IgD-negative memory B cell (primary cell): ENCODE data around the gene BUD13. TPM values are rescaled to one million over a fixed set of nuclear protein-coding genes. Genes with fewer than 3 reads are reported as not detected.
A peak's percentile ranks its signal among the peaks of the same experiment; 100 is the strongest.

Experiments
- H3K27ac Mint-ChIP-seq, 3 donors: one replicate each; pipeline ENCODE4 v1.8.0; 2020 to 2022; ENCODE audit warnings: mild to moderate bottlenecking in 3 of 3, mixed read lengths in 3 of 3, moderate library complexity in 1 of 3
- H3K27me3 Mint-ChIP-seq: one replicate; pipeline ENCODE4 v1.8.0; 2021; ENCODE audit warnings: mixed read lengths
- H3K36me3 Mint-ChIP-seq: one replicate; pipeline ENCODE4 v1.8.0; 2020; ENCODE audit warnings: mild to moderate bottlenecking, mixed read lengths
- H3K4me1 Mint-ChIP-seq, 3 donors: one replicate each; pipeline ENCODE4 v1.8.0; 2020 to 2022; ENCODE audit warnings: mixed read lengths in 3 of 3, mild to moderate bottlenecking in 1 of 3
- H3K4me3 Mint-ChIP-seq, 4 donors: one replicate each; pipeline ENCODE4 v1.8.0; 2020 to 2022; ENCODE audit warnings: mild to moderate bottlenecking in 4 of 4, mixed read lengths in 4 of 4, moderate library complexity in 3 of 4
- H3K9me3 Mint-ChIP-seq, 3 donors: one replicate each; pipeline ENCODE4 v1.8.0; 2020 to 2021; ENCODE audit warnings: mixed read lengths in 3 of 3, mild to moderate bottlenecking in 1 of 3
- polyA plus RNA-seq: library from polyadenylated mRNA; unstranded; fragments of 300-500 nt; fragmentation: Illumina TruSeq; gene quantifications from one replicate; pipeline ENCODE4 v1.2.3, GENCODE V29; 2021

The BUD13 gene
- polyA plus RNA-seq, 1 donor from 2014 or later, result 16.5 TPM

- Mint-ChIP-seq H3K27me3 (peaks cover 8% of the 10 kb centered on the region), H3K27ac (no peak overlapping the region), H3K4me3 (no peak overlapping the region), H3K36me3 (no peaks in the 10 kb centered on the region), H3K4me1 (no peaks in the 10 kb centered on the region), H3K9me3 (peaks cover 0 to 2% (median 0%) of the 10 kb centered on the region in 3 donors)
Observed at GRCh38 chr11:116725434-116726221, 47.2 kb downstream of the BUD13 start.

GRCh38 chr11:116724813-116725212 lies 48.0 kb downstream of the BUD13 start:
- Mint-ChIP-seq H3K4me3 (no peak overlapping the region), H3K27ac (peak overlapping the region in 1 of 3 donors; percentile 86), H3K27me3 (peaks cover 8% of the 10 kb centered on the region), H3K4me1 (no peaks in the 10 kb centered on the region), H3K9me3 (peaks cover 0 to 2% (median 0%) of the 10 kb centered on the region in 3 donors), H3K36me3 (no peaks in the 10 kb centered on the region)

GRCh38 chr11:116723511-116723910 lies 49.3 kb downstream of the BUD13 start:
- H3K27me3 Mint-ChIP-seq, result peaks cover 5% of the 10 kb centered on the region
- H3K4me1 Mint-ChIP-seq, result no peaks in the 10 kb centered on the region
- H3K9me3 Mint-ChIP-seq, result peaks cover 0 to 2% (median 0%) of the 10 kb centered on the region in 3 donors
- H3K27ac Mint-ChIP-seq, result no peak overlapping the region
- H3K4me3 Mint-ChIP-seq, result no peak overlapping the region
- H3K36me3 Mint-ChIP-seq, result no peaks in the 10 kb centered on the region

GRCh38 chr11:116721988-116722387 lies 50.8 kb downstream of the BUD13 start:
- H3K4me3 Mint-ChIP-seq, result no peak overlapping the region
- peaks cover 0 to 2% (median 0%) of the 10 kb centered on the region in 3 donors for H3K9me3 Mint-ChIP-seq
- H3K27ac Mint-ChIP-seq, result no peak overlapping the region
- H3K36me3 Mint-ChIP-seq, result no peaks in the 10 kb centered on the region
- H3K4me1 Mint-ChIP-seq, result no peaks in the 10 kb centered on the region
- peaks cover 5% of the 10 kb centered on the region for H3K27me3 Mint-ChIP-seq

GRCh38 chr11:116720895-116721294 lies 51.9 kb downstream of the BUD13 start:
- Mint-ChIP-seq H3K27me3 (peaks cover 5% of the 10 kb centered on the region), H3K4me3 (no peak overlapping the region), H3K36me3 (peaks cover 3% of the 10 kb centered on the region), H3K4me1 (no peaks in the 10 kb centered on the region), H3K27ac (no peak overlapping the region), H3K9me3 (peaks cover 0 to 2% (median 0%) of the 10 kb centered on the region in 3 donors)

- no peaks in the 10 kb centered on the region for H3K4me1 Mint-ChIP-seq
Observed at GRCh38 chr11:116718955-116719501, 53.8 kb downstream of the BUD13 start.

GRCh38 chr11:116716621-116717020 lies 56.2 kb downstream of the BUD13 start:
- Mint-ChIP-seq H3K27ac (no peak overlapping the region), H3K36me3 (peaks cover 3% of the 10 kb centered on the region), H3K4me1 (peaks cover 0 to 1% (median 0%) of the 10 kb centered on the region in 3 donors), H3K27me3 (peaks cover 2% of the 10 kb centered on the region), H3K9me3 (no peaks in the 10 kb centered on the region), H3K4me3 (no peak overlapping the region)

More at GRCh38 chr11:116718955-116719501, 53.8 kb downstream of the BUD13 start:
- Mint-ChIP-seq H3K27ac (no peak overlapping the region), H3K27me3 (peaks cover 5% of the 10 kb centered on the region), H3K9me3 (peaks cover 0 to 2% (median 0%) of the 10 kb centered on the region in 3 donors), H3K36me3 (peaks cover 3% of the 10 kb centered on the region), H3K4me3 (no peak overlapping the region)

- Mint-ChIP-seq H3K4me1 (peaks cover 0 to 1% (median 0%) of the 10 kb centered on the region in 3 donors), H3K27ac (no peak overlapping the region), H3K4me3 (no peak overlapping the region), H3K27me3 (peaks cover 4% of the 10 kb centered on the region), H3K9me3 (no peaks in the 10 kb centered on the region), H3K36me3 (peaks cover 3% of the 10 kb centered on the region)
Observed at GRCh38 chr11:116715383-116715782, 57.4 kb downstream of the BUD13 start.

- Mint-ChIP-seq H3K27me3 (peaks cover 4% of the 10 kb centered on the region), H3K4me3 (no peak overlapping the region), H3K9me3 (no peaks in the 10 kb centered on the region), H3K36me3 (peaks cover 3% of the 10 kb centered on the region), H3K27ac (no peak overlapping the region), H3K4me1 (peaks cover 0 to 1% (median 0%) of the 10 kb centered on the region in 3 donors)
Observed at GRCh38 chr11:116714902-116715301, 57.9 kb downstream of the BUD13 start.

- Mint-ChIP-seq H3K9me3 (no peaks in the 10 kb centered on the region), H3K36me3 (peaks cover 3% of the 10 kb centered on the region), H3K4me3 (no peak overlapping the region), H3K27ac (no peak overlapping the region), H3K4me1 (peaks cover 0 to 1% (median 0%) of the 10 kb centered on the region in 3 donors), H3K27me3 (peaks cover 6% of the 10 kb centered on the region)
Observed at GRCh38 chr11:116712428-116712827, 60.4 kb downstream of the BUD13 start.

- Mint-ChIP-seq H3K27ac (no peak overlapping the region), H3K4me1 (peaks cover 0 to 1% (median 0%) of the 10 kb centered on the region in 3 donors), H3K27me3 (peaks cover 11% of the 10 kb centered on the region), H3K36me3 (no peaks in the 10 kb centered on the region), H3K9me3 (no peaks in the 10 kb centered on the region), H3K4me3 (no peak overlapping the region)
Observed at GRCh38 chr11:116710762-116711161, 62.0 kb downstream of the BUD13 start.

- peaks cover 0 to 1% (median 0%) of the 10 kb centered on the region in 3 donors for H3K4me1 Mint-ChIP-seq
- H3K9me3 Mint-ChIP-seq, result no peaks in the 10 kb centered on the region
- H3K27ac Mint-ChIP-seq, result no peak overlapping the region
- H3K36me3 Mint-ChIP-seq, result no peaks in the 10 kb centered on the region
- peaks cover 11% of the 10 kb centered on the region for H3K27me3 Mint-ChIP-seq
- H3K4me3 Mint-ChIP-seq, result peak overlapping the region in 1 of 4 donors; percentile 8
Observed at GRCh38 chr11:116710001-116710674, 62.6 kb downstream of the BUD13 start.

GRCh38 chr11:116707746-116708145 lies 65.0 kb downstream of the BUD13 start:
- Mint-ChIP-seq H3K9me3 (no peaks in the 10 kb centered on the region), H3K4me3 (no peak overlapping the region), H3K4me1 (peaks cover 0 to 1% (median 0%) of the 10 kb centered on the region in 3 donors), H3K36me3 (no peaks in the 10 kb centered on the region), H3K27ac (no peak overlapping the region), H3K27me3 (peaks cover 10% of the 10 kb centered on the region)

GRCh38 chr11:116707161-116707629 lies 65.6 kb downstream of the BUD13 start:
- no peak overlapping the region for H3K4me3 Mint-ChIP-seq
- no peaks in the 10 kb centered on the region for H3K36me3 Mint-ChIP-seq
- H3K4me1 Mint-ChIP-seq, result no peaks in the 10 kb centered on the region
- H3K9me3 Mint-ChIP-seq, result no peaks in the 10 kb centered on the region
- no peak overlapping the region for H3K27ac Mint-ChIP-seq
- H3K27me3 Mint-ChIP-seq, result peaks cover 10% of the 10 kb centered on the region

- Mint-ChIP-seq H3K27me3 (peaks cover 10% of the 10 kb centered on the region), H3K27ac (no peak overlapping the region), H3K36me3 (no peaks in the 10 kb centered on the region), H3K9me3 (peaks cover 0 to 3% (median 0%) of the 10 kb centered on the region in 3 donors), H3K4me1 (no peaks in the 10 kb centered on the region), H3K4me3 (no peak overlapping the region)
Observed at GRCh38 chr11:116703421-116703820, 69.4 kb downstream of the BUD13 start.
